HT-29 (cell line): ENCODE measurements around the gene TRAF3IP3. TPM values are rescaled to one million over a fixed set of nuclear protein-coding genes. Genes with fewer than 3 reads are reported as not detected.

Experiments used
- DNase-seq: peaks from one replicate; pipeline ENCODE4 v3.0.0-alpha.2; 2015; ENCODE audit warnings: low spot score
- total RNA-seq: library from RNA; depleted of rRNA; stranded (reverse); fragments of >200 nt; shearing (Covaris generic); gene quantifications from 2 replicates; pipeline ENCODE4 v1.2.3, GENCODE V29; 2014; rRNA removed

TRAF3IP3 gene, protein sequence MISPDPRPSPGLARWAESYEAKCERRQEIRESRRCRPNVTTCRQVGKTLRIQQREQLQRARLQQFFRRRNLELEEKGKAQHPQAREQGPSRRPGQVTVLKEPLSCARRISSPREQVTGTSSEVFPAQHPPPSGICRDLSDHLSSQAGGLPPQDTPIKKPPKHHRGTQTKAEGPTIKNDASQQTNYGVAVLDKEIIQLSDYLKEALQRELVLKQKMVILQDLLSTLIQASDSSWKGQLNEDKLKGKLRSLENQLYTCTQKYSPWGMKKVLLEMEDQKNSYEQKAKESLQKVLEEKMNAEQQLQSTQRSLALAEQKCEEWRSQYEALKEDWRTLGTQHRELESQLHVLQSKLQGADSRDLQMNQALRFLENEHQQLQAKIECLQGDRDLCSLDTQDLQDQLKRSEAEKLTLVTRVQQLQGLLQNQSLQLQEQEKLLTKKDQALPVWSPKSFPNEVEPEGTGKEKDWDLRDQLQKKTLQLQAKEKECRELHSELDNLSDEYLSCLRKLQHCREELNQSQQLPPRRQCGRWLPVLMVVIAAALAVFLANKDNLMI
- total RNA-seq = not detected in 2 replicates

DNA sequence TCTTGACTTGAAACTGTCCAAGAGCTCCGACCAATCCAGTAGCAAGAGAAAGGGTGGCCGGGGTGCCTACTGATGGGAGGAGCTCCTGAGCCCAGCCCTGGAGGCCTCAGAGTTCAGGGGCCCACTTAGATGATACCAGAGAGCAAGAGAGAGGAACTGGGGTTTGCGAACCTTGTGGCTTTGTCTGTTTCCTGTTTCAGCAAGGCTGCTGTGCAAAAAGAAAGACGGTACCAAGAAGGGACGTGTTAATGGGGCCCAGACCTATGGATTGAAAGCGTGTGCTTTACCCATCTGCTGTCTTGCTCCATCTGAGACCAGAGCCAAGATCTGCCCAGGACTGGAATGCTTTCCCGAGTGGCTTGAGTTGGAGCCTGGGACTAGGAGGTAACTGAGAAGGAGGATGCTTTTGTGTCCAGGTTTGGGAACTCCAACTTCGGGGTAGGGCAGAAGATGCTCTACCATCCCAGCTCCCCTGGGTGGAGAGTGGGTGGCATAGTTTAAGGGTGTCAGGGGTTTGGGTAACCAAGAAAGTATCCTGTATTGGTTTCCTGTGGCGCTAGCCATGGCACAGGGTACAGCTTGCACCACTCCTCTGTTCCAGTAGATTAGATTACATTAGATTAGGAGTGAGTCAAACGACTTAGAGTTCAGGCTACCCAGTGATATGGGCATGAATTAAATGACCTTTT, at the start of gene TRAF3IP3:
TRAF3IP3 (plus strand) TSS at position 128 of the 689 bp plus-strand sequence. CDS start 3,987 bp downstream, outside the sequence.
- DNase-seq = no peak

DNA sequence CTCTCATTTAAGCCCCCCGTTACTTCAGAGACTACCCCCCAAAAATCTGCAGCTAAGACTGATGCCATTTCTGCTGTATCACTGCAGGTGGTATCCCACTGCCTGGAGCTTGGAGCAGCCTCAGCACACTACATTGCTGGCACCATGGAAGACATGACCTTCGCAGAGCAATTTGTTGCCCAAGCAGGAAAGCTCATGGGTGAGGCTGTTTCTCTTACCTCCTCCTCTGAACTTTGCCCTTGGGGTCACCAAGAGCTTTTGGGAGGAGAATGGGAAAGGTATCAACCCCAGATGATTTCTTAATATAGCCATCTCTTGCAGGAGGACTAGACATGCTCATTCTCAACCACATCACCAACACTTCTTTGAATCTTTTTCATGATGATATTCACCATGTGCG, 49.2 kb upstream of the TRAF3IP3 start:
- no peak for DNase-seq

DNA sequence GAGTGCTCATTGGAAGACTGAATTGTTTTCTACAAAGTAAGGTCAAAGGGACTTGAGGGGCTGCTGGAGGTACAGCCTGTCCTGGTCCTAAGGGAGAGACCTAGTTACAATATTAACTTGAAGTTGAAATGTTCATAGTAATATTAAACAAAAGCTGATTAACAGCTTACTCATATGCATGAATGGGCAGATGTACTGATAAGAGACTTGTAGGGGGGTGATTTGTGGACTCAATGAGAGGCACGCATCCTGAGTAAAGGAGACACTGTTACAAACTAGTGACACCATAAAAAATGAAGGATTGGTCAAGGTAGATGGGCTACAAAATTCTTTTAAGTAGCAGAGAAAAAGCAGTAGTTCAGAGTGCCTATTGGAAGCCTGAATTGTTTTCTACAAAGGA, 48.5 kb upstream of the TRAF3IP3 start:
- no peak for DNase-seq

DNA sequence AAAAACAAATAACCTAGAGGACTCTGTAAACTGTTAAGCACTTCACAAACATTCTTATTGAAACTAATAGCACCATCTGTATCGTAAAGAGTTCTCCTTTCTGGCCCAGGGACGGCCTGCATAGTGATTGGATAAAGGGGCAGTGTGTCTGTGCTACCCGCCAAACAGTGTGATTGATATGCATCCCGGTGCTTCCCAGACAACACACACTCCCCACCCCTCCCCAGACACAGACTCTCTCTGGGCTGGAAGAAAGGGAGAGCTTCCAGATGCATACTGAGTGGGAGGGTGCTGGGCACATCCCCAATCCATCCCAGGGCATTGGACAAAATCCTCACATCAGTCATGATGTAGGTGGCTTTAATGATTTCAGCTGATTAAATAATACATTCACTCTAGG, 47.6 kb upstream of the TRAF3IP3 start:
- no peak for DNase-seq

DNA sequence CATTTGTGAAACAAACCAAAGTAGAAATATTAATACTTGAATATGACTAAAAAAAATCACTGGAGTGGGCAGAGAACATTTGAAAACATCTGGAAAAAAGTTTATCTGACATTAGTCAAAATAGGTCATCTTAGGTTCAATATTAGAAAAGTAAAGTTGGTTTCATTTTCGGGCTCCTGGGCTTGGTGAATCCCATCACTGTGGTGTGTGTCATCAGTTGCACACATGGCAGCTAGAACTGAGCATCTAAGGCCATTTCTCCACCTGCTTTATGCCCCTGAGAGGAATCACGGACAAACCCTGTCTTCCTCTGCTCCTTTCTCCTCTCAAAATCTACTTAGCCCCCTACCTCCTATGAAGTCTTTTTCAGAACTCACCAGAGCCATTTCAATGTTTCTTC, 45.8 kb upstream of the TRAF3IP3 start:
- no peak for DNase-seq

DNA sequence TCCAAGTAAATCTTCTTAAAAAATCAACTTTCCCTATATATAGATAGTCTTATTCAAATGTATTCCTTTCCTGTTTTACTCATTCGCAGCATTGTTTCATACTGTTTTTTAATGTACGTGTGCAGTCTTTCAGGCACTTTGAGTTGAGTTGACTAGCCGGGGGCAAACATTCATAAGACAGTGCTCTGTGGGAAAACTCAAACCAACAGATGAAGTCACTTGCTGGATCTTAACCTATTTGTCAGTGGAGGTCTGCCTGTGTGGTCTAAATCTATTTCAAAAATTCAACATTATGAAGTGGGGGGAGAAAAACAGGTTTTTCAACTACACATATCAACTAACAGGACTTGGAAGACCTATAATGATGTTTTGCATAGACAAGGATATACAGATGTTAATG, 45.0 kb upstream of the TRAF3IP3 start:
- DNase-seq = no peak

DNA sequence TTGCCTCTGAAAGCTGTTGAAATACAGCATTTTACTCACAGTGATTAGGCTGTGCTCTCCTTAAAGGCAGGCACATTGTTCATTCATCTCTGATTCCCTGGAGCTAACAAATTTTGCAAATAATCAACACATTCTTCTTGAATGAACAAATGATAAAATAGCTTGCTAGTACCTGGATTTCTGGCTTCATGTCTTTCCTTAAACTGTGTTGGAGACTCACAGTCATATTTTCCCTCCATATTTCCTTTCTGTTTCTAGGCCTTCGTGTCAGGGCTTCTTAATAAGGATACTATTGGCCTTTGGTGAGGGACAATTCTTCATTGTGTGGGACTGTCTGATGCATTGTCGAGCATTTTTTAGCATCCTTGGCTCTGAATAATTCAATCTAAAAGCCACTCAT, 41.5 kb upstream of the TRAF3IP3 start:
- DNase-seq = no peak

DNA sequence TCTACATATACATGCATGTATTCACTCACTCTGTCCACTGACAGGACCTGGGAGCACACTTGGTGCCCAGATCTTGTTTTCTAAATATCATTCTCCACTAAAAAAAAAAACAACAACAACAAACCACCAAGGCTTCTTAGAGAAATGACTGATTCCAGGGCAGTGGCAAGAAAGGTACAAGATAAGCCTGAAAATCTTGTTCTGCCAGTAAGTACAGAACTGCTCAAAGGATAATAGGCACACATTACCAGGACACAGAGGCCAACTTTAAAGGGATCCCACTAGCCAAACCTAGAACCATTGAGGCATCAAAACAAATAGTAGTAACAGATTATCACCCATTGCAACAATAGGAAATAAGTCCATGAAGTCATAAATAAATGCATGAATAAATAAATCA, 40.5 kb upstream of the TRAF3IP3 start:
- no peak for DNase-seq

DNA sequence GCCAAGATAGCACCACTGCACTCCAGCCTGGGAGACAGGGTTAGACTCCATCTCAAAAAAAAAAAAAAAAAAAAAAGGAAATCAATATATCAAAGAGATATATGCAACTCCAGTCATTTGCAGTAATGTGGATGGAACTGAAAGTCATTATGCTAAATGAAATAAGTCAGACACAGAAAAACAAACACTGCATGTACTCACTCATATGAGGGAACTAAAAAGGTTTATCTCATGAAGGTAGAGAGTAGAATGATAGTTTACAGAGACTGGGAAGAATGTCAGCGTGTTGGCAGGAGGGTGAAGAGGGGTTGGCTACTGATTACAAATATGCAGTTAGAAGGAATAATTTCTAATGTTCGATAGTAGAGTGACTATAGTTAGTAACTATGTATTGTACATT, 38.0 kb upstream of the TRAF3IP3 start:
- DNase-seq = no peak

DNA sequence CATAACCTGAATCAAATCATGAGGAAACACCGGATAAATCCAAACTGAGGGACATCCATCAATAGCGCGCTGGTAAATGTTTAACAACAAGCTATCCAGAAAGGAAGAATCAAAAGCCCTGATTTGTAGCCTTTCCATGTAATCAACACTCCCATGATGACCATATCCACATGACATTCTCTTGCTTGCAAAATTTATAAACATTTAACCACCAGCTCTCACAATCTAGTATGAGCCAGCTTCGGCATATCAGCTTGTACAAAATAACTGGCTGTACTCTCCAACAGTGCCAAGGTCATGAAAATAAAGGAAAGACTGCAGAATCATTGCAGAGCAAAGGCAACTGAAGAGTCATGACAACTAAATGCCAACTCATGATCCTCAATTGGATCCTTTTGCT, 35.5 kb upstream of the TRAF3IP3 start:
- DNase-seq = no peak

DNA sequence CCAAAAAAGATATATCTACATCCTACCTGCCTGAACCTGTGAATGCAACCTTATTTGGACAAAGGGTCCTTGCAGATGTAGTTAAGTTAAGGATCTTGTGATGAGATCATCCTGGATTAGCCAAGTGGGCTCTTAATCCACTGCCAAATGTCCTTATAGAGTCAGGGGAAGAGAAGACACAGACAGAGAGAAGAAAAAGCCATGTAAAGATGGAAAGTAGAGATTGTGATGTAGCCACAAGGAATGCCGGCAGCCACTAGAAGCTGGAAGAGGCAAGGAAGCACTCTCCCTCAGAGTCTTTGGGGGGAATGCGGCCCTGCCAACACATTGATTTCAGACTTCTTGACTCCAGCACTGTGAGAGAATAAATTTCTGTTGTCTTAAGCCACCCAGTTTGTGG, 35.0 kb upstream of the TRAF3IP3 start:
- DNase-seq = no peak

DNA sequence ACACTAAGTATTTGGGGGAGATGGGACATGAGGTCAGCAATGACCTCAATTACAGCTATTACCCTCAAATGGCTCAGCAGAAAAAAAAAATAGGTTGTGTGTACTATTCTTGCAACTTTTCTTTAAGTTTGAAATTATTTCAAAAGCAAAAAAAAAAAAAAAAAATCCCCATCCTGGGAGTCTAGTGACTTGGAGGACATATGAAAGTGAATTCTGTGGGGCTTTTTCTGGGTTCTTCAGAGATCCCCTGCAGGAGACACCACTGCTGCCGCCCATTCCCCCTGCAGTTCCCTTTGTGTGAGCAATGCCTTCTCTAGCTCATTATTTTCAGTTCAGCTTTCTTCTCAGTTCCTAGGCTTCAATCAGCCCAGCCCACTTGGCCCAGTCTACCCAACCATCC, 34.5 kb upstream of the TRAF3IP3 start:
- no peak for DNase-seq

DNA sequence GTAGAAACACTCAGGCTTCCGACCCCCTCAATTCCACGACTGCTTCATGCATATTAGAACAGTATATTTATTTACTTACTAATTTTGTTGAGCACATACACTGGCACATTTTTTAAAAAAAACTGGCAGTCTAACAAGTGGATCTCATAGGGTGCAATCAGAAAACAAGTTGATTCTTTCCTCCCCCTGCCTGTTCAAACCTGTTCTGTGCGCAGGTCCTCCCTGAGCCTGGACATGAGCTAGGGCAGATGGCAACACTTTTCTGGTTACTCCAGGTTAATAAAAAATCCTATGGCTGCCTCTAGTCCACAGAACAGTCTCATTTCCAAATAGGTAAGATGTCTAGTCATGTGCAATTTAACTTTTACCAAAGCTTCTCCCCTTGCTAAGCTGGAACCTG, 32.6 kb upstream of the TRAF3IP3 start:
- DNase-seq = no peak

DNA sequence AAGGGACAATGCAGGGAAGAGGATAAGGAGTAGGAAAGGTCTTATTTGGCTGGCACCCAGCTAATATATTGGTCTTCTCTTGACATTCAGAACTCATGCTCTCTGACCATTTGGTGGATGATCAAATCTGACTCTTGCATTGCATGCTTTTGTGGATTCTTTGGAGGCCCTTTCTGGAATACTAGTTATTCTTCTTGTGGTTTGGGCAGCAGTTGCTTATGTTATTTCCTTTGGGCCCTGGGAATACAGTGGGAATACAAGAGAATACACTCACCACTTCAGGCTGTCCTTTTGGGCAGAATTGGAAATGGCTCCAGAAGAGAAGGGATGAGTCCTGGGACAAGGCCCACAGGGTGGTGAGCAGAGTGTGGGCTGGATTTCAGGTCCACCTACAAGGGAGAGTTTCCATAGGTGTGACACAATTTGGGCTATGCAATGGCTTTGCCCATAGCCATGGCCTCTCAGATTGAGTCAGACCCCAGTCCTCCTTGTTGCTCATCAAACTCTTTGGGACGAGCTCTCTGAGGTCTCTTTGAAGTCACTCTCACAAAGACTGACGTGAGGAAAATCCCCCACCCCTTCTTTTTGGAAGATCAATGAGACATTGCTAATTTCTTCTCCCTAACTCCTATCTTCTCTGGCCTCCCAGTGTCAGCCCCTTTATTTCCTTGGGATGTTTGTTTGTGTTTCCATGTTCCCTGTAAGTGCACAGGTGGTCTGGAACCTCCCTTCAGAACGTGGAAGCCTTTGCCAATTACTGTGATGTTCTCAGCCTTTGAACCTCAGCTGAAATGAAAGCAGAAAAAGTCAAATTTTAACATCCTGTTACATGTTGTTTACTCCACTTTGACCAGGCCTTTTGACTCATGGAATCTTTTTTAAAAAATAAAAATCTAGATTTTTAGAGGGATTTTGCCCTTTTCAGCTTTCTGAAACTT, 31.8 kb upstream of the TRAF3IP3 start:
- no peak for DNase-seq

DNA sequence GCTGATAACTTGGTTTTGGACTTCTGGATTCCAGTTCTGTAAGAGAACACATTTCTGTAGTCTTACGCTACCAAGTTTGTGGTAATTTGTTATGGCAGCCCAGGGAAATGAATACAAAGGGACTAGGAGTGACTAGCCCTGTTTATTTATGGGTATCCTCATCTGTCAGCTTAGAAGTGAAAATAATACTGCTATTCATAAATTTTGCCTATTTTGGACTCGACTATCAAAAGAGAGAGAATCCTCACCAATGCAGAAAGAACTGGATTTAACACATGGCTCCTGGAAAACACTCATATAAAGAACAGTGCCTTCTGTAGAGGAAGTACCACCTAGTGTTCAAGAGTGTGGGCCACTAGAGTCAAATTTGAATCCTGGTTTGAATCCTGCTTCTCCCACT, 28.6 kb upstream of the TRAF3IP3 start:
- no peak for DNase-seq

DNA sequence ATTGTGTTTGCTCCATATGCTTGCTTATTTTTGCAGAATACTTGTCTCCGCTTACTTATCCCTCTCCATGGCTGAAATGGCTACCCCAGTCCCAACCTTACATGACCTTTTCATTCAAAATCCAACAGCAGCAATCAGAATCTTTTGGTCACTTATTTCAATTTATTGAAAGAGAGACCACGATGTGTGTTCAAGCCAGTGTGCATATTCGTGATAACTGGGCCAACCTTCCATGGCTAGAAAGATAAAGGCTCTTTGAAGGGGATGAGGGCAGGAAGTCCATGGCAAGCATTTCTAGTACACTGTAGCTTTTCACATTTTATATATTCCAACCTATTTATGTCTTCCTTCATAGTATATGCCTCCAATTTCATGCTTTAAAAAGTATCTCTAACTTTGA, 28.1 kb upstream of the TRAF3IP3 start:
- DNase-seq = no peak

DNA sequence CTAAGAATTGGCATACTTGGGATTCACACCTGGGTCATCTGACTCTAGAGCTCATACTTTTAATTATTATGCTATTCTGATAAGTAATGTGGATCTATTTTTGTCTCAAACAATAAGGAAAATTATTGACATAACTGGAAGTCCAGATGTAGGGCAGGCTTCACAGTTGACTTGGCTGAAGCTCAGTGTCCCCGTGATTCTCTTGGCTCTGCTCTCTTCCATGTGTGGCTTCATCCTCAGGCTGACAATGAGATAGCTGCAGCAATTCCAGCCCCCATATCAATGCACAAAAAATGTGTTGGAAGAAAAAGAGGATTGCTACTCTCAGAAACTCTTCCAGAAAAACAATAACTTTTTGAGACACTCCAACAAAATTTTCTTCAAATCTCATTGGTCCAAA, 27.4 kb upstream of the TRAF3IP3 start:
- DNase-seq = no peak

DNA sequence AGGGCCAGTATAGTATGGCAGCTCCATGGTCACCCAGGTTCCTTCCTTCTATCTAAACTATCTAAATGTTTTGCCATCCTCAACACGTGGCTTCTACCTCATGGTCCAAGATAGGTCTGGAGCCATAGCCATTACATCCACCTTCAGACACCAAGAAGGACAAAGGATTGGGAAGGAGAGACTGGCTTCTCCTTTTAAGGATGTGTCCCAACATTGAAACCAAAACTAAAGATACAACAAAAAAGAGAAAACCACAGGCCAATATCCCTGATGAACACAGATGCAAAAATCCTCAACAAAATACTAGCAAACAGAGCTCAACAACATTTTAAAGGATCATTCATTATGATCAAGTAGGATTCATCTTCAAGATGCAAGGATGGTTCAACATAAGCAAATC, 26.4 kb upstream of the TRAF3IP3 start:
- no peak for DNase-seq

DNA sequence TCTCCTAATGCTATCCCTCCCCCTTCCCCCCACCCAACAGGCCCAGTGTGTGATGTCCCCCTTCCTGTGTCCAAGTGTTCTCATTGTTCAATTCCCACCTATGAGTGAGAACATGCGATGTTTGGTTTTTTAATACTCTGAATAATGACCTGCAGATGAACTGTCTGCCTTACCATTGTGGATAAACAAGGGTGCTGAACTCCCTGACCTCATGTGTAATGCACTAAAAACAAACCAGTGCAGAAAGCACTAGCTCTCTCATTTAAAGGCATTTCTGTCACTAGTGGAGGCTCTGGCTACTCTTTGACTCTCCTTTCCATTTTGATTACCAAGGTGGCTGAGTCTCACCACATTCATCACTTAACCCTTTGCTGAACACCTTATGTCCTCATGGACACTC, 23.1 kb upstream of the TRAF3IP3 start:
- no peak for DNase-seq

DNA sequence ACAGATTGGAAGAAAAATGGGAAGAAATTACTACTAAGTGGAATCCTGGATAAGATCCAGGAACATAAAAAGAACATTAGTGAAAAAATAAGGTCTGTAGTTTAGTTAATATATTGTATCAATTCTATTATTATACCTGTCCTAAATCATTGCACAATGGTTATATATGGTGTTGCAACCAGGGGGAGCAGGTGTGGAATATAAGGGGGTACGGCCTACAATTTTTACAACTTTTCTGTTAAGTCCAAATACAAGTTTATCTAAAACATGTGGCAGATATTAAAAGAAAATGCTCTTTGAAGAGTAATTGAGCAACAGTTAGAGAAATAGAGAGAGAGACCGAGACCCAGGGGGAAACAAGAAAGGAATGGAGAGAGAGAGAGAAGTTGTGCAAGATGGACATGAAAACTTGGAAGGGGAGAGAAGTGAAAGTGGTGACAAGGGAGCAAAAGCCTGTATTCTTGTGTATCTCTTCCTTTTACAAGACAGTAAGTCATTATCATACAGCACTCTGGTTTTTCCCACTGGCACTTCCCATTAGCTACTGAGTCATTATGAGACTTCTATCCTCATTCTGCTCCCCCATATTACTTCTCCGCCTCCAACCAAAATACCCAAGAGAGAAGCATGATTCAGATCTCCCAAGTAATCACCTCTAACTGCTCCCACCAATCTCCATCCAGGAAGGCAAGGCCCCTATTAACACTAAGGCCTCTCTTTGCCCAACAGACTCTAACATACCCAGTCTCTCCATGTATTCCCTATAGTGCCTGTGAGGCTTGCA, 22.3 kb upstream of the TRAF3IP3 start:
- no peak for DNase-seq
